ENCODE measurements around the gene OGG1.

Gene OGG1

DNA sequence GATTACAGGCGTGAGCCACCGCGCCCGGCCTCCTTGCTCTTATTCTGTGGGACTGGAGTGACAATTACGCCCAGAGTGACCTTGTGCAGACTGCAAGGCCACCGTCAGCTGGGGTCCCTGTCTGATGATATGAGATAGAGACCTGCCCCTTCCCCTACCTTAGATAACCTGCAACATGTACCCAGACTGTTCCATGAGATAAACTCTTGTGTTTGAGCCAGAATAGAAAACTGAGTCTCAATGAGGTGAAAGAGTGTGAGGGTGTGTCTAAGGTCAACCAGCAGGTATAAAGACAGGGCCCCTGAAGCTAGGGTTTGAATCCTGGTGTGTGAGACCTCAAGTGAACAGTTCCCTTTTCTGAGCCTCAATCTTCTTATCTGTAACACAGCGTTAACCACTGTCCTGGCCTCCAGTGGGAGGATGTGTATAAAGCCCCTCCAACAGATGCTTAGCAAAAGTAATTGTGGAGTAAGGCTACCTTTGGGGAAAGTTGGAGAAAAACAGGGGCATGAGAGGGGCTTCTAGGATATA lies 36.5 kb downstream of the OGG1 start:
- DNase-seq (ENCODE audit: low spot score), result no peak

DNA sequence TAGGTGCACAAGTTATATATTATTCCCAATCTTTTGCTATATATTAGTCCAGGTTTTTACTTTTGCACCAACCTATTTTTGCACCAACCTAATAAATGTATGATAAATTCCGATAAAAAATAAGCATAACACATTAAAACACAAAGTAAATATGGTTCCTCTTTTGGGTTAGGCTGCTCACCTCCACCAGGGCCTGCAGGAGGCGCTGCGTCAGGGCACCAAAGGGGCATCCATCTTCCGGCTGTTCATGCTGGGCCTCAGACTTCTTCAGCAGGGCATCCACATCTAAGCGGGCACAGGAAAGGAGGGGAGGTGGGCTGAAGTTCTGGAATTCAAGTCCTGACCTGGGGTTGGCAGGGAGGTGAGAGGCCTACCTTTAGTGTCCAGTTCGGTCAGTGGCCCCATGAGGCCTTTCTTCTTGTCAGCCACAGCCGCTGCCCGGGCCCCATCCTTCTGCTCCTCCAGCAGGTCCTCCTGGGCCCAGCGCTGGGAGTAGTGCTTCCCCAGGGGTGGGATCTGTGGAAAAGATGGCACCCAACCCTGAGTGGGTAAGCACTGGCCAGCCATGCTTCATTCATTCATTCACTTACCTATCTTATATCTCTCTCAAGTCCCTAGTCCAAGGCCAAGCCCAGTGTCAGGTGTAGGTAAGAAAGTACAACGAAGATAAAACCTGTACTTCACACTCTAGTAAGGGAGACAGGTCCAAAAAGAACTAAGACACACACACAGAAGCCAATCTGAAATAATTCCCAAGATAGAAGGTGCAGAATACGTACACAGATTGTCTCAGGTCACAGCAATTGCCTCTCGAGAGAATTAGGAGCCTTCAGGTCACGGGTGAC lies 37.3 kb downstream of the OGG1 start:
- DNase-seq (ENCODE audit: low spot score), result no peak

DNA sequence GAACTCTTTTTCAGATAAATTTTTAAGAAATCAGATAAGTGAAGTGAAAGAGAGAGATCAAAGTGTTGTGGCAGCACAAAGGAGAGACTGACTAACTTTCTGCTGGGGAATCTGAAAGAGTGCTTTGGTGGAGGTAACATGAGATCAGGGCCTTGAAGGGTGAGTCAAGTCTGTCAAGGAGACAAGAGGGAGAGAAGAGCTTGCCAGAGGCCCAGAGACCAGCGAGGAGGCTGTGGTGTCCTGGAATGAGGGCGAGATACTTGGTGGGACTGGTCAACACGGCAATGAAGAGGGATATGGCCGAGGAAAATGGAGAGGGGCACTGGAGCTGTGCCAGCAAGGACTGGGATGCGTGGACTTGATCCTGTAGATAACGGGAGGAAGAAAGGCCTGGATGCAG lies 38.0 kb downstream of the OGG1 start:
- no peak for DNase-seq (ENCODE audit: low spot score)

GRCh38 chr3:9791127-9791526 lies 41.4 kb downstream of the OGG1 start:
- DNase-seq (ENCODE audit: low spot score), result no peak

DNA sequence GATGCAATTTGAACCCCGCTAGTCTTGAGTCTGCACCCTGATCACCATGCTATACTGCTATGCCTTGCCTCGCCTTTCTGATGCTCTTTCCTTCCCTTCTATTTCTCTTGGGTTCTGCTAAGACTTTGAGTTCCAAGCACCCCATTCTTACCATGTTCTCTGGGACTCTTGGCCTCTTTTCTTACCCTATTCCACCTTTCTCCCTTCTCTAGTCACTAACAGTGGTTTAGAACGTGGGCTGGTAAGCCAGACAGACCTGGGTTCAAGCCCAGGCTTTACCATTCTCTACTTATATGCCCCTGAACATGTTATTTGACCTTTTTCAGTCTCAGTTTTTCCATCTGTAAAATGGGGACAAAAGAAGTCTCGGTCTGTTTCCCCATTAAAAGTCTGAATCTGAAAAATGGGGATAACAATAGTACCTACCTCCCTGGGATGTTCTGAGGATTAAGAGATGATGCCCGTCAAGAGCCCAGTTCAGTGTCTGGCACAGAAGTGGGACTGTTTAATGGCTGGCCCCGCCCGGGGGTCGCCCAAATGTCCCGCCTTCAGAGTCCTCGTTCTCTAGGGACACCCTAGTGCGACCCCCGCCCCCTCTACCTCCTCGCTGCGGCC lies 42.1 kb downstream of the OGG1 start:
- no peak for DNase-seq (ENCODE audit: low spot score)

GRCh38 chr3:9792405-9793160 lies 42.8 kb downstream of the OGG1 start, which contains the start of the genes ARPC4 and TADA3:
ARPC4 (plus strand) TSS chr3:9793082; CDS start chr3:9793122, 40 bp downstream.
TADA3 (minus strand) TSS chr3:9792473; CDS start chr3:9791466, 1,007 bp downstream.
- DNase-seq (ENCODE audit: low spot score), result peak; percentile 95

DNA sequence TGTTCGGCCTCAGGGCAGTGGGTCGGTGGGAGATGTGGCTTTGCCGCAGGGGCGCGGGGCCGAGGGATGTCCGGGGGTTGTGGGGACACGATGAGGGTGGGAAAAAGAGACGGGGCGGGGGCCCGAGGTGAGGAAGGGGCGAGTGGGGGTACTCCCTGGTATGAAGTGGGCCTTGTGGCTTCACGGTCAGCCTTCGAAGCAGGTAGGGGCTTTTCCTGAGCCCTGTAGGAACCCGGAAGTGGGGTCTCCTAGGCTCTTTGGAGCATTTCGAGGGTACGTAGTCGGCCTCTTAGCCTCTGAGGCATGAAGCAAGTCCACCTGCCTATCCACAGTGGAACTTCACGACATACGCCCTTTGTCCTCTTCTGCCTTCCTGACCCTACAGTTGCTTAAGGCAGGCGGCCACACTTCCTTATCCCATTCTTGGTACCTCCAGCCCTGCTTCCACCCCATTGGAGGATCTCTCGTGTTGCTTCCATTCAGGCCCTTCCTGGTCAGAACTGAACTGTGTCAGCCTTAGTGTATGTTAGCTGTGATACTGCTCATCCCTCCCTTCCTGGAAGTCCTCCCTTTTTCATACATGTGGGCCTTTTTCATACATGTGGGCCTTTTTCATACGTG lies 43.5 kb downstream of the OGG1 start:
- peak; percentile 59 for DNase-seq (ENCODE audit: low spot score)

DNA sequence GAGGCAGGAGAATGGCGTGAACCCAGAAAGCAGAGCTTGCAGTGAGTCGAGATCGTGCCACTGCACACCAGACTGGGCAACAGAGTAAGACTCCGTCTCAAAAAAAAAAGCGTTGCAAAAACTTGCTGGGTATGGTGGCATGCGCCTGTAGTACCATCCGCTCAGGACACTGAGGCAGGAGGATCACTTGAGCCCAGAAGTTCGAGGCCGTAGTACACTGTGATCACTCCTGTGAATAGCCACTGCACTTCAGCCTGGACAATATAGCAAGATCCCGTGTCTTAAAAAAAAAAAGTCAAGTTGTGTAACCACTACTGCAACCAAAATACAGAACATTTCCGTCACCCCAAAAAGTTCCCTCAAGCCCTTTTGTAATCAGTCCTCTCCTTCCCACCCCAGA lies 44.6 kb downstream of the OGG1 start:
- DNase-seq (ENCODE audit: low spot score), result no peak

GRCh38 chr3:9795207-9795606 lies 45.5 kb downstream of the OGG1 start:
- DNase-seq (ENCODE audit: low spot score), result no peak

DNA sequence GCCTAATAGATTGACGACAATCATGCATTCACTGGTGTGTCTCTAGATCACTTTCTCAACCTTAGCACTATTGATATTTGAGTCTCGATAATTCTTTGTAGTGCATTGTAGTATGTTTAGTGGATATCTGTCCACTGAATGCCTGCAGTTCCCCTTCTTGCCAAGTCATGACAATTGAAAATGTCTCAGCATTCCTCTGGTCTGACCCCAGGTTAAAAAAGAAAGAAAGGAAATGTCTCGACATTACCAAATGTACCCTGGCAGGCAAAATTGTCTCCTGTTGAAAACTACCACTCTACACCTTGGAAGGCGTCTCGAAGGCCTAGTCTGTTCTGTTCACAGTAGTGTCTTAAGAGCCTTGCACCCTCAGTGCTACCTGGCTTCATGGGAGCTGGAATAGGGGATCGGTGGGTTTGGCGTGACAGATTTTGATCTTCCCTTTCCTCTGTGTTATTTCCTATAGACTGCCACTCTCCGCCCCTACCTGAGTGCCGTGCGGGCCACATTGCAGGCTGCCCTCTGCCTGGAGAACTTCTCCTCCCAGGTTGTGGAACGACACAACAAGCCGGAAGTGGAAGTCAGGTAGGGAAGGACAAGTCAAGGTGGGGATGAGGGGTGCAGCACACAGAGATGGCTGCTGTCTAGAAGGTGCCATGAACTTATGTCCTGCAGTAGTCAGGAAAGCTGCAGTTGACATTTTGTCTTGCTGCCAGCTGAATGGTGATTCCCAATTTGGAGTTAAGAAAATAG lies 47.6 kb downstream of the OGG1 start:
- no peak for DNase-seq (ENCODE audit: low spot score)

GRCh38 chr3:9800529-9800928 lies 50.8 kb downstream of the OGG1 start:
- DNase-seq (ENCODE audit: low spot score), result no peak

GRCh38 chr3:9803494-9803893 lies 53.7 kb downstream of the OGG1 start:
- no peak for DNase-seq (ENCODE audit: low spot score)

- no peak for DNase-seq (ENCODE audit: low spot score)
Observed at GRCh38 chr3:9804996-9805395, 55.2 kb downstream of the OGG1 start.

- DNase-seq (ENCODE audit: low spot score), result no peak
Observed at GRCh38 chr3:9806137-9806536, 56.4 kb downstream of the OGG1 start.

Measured in kidney tubule cell (primary cell).